SJSA1 (cell line): ENCODE data around the gene SCYL3. TPM values are rescaled to one million over a fixed set of nuclear protein-coding genes. Genes with fewer than 3 reads are reported as not detected.
"Not testable (repeated sequence)": the region's sequence is repeated elsewhere in the genome, so short reads cannot be mapped to it uniquely, and the experiment has no call there.

Source experiments
- DNase-seq, 2 experiments: peaks; one replicate each; pipeline ENCODE4 v3.0.0-alpha.2; 2015 to 2020; ENCODE audit warnings: low spot score in 2 of 2, low read depth in 1 of 2
- H3K27ac ChIP-seq: fragments of 250-450 bp; sonication (Bioruptor Pico); 2 replicates; pipeline ENCODE4 v1.5.1; 2020; ENCODE audit warnings: mild to moderate bottlenecking, moderate library complexity
- H3K27me3 ChIP-seq: fragments of 250-450 bp; sonication (Bioruptor Pico); replicated peaks from 2 replicates; pipeline ENCODE4 v1.5.1; 2020; ENCODE audit warnings: mild to moderate bottlenecking, moderate library complexity
- H3K36me3 ChIP-seq: fragments of 250-450 bp; sonication (Bioruptor Pico); 2 replicates; pipeline ENCODE4 v1.5.1; 2020; ENCODE audit warnings: mild to moderate bottlenecking
- H3K4me1 ChIP-seq: fragments of 250-450 bp; sonication (Bioruptor Pico); replicated peaks from 2 replicates; pipeline ENCODE4 v1.6.1; 2021; ENCODE audit warnings: mild to moderate bottlenecking
- H3K4me3 ChIP-seq: fragments of 250-450 bp; sonication (Bioruptor Pico); 2 replicates; pipeline ENCODE4 v1.5.1; 2020; ENCODE audit warnings: mild to moderate bottlenecking
- H3K9me3 ChIP-seq: fragments of 250-450 bp; sonication (Bioruptor Pico); replicated peaks from 2 replicates; pipeline ENCODE4 v1.5.1; 2020; ENCODE audit warnings: mild to moderate bottlenecking
- total RNA-seq: library from RNA; depleted of rRNA; stranded (reverse); fragments of >200 nt; shearing (Covaris generic); gene quantifications from 2 replicates; pipeline ENCODE4 v1.2.3, GENCODE V29; 2014

Gene SCYL3
- total RNA-seq, 1 experiment from 2014 or later = 7.5 TPM

GRCh38 chr1:169848456-169848855 lies 45.2 kb downstream of the SCYL3 start:
- Histone ChIP-seq H3K36me3 (peaks cover 92% of the 10 kb centered on the region), H3K4me1 (no peaks in the 10 kb centered on the region), H3K4me3 (no peak overlapping the region)

DNA sequence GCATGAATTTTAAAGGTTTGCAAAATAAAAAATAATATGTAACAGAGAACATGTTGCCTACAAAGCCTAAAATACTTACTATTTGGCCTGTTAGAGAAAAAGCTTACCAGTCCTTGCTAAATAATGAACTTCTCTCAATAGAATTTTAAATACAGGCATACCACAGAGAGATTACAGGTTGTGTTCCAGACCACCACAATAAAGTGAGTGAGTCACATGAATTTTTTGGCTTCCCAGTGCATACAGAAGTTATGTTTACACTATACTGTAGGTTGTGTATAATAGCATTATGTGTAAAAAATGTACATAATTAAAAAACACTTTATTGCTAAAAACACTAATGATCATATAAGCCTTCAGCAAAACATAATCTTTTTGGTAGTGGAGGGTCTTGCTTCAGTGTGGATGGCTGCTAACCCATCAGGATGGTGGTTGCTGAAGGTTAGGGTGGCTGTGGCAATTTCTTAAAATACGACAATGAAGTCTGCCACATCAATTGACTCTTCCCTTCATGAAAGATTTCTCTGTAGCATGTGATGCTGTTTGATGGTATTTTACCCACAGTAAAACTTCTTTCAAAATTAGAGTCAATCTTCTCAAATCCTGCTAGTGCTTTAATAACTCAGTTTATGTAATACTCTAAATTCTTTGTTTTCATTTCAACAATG lies 48.6 kb downstream of the SCYL3 start:
- Histone ChIP-seq H3K4me3 (no peak overlapping the region), H3K27me3 (no peaks in the 10 kb centered on the region), H3K27ac (no peak overlapping the region), H3K9me3 (no peaks in the 10 kb centered on the region), H3K4me1 (no peaks in the 10 kb centered on the region), H3K36me3 (peaks cover 81% of the 10 kb centered on the region)
- DNase-seq = no peak

More at GRCh38 chr1:169848456-169848855, 45.2 kb downstream of the SCYL3 start:
- no peaks in the 10 kb centered on the region for H3K9me3 ChIP-seq
- DNase-seq = no peak
- H3K27ac ChIP-seq = no peak overlapping the region
- no peaks in the 10 kb centered on the region for H3K27me3 ChIP-seq

DNA sequence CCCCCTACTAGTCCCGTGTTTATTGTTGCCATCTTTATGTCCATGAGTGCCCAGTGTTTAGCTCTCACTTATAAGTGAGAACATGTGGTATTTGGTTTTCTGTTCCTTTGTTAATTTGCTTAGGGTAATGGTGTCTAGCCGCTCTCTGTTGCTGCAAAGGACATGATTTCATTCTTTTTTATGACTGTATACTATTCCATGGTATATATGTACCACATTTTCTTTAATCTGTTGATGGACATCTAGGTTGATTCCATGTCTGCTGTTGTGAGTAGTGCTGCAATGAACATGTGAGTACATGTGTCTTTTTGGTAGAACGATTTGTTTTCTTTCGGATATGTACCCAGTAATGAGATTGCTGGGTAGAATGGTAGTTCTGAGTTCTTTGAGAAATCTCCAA lies 54.8 kb downstream of the SCYL3 start:
- no peaks in the 10 kb centered on the region for H3K4me1 ChIP-seq
- H3K27ac ChIP-seq = no peak overlapping the region
- no peak overlapping the region for H3K4me3 ChIP-seq
- no peaks in the 10 kb centered on the region for H3K9me3 ChIP-seq
- DNase-seq = no peak
- no peaks in the 10 kb centered on the region for H3K27me3 ChIP-seq
- peaks cover 72% of the 10 kb centered on the region for H3K36me3 ChIP-seq

DNA sequence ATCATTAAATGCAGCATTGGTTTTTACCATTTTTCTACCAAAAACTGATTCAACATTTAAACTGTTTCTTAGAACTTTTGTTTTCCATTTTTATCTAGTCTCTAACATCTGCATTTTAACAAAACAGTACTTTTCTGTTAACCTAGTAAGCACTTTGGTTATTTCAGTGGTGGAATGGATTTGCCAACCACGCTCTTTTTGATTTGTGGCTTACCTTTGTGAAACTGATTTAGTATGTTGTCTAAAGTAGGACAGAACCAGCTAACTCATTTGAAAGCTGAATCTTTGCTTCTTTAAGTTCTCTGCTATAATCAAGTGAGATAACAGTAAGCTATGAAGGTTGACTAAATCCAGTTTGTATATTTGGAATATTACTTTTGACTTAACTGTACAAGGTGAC lies 57.5 kb downstream of the SCYL3 start:
- peaks cover 75% of the 10 kb centered on the region for H3K36me3 ChIP-seq
- DNase-seq = no peak
- H3K9me3 ChIP-seq = no peaks in the 10 kb centered on the region
- no peaks in the 10 kb centered on the region for H3K27me3 ChIP-seq
- H3K4me1 ChIP-seq = no peaks in the 10 kb centered on the region
- H3K27ac ChIP-seq = no peak overlapping the region
- no peak overlapping the region for H3K4me3 ChIP-seq

- Histone ChIP-seq H3K4me3 (no peak overlapping the region), H3K9me3 (no peaks in the 10 kb centered on the region), H3K27me3 (no peaks in the 10 kb centered on the region), H3K4me1 (no peaks in the 10 kb centered on the region), H3K27ac (no peak overlapping the region), H3K36me3 (peaks cover 74% of the 10 kb centered on the region)
- no peak for DNase-seq
Measured at GRCh38 chr1:169835647-169836046, 58.0 kb downstream of the SCYL3 start.

GRCh38 chr1:169834869-169835268 lies 58.8 kb downstream of the SCYL3 start:
- no peak for DNase-seq
- no peak overlapping the region for H3K4me3 ChIP-seq
- H3K4me1 ChIP-seq = no peaks in the 10 kb centered on the region
- no peak overlapping the region for H3K27ac ChIP-seq
- H3K27me3 ChIP-seq = no peaks in the 10 kb centered on the region
- H3K36me3 ChIP-seq = peaks cover 80% of the 10 kb centered on the region
- H3K9me3 ChIP-seq = no peaks in the 10 kb centered on the region

- no peak overlapping the region for H3K27ac ChIP-seq
- no peak overlapping the region for H3K4me3 ChIP-seq
- H3K27me3 ChIP-seq = no peaks in the 10 kb centered on the region
- no peaks in the 10 kb centered on the region for H3K9me3 ChIP-seq
- no peak for DNase-seq
- H3K36me3 ChIP-seq = peaks cover 81% of the 10 kb centered on the region
- H3K4me1 ChIP-seq = no peaks in the 10 kb centered on the region
Measured at GRCh38 chr1:169833179-169833901, 60.4 kb downstream of the SCYL3 start.

DNA sequence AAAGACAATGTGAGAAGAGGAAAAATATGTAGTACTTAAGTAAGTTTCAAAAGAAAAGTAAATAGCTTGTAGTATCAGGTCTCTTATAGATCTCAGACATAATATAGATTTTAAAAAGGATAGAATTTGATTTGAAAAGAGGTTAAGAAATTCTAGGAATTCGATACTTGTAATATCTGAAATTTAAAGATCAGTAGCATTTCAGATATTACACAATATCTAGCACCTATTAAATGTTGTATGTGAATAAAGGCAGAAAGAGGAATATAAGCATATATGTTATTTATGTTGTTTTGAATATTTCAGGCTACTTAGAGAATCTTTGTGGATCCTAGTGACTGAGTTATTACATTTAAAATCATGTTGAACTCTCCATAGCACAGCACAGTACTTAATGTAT lies 64.0 kb downstream of the SCYL3 start:
- DNase-seq = no peak
- no peaks in the 10 kb centered on the region for H3K9me3 ChIP-seq
- peaks cover 84% of the 10 kb centered on the region for H3K36me3 ChIP-seq
- no peak overlapping the region for H3K4me3 ChIP-seq
- H3K27ac ChIP-seq = no peak overlapping the region
- H3K4me1 ChIP-seq = no peaks in the 10 kb centered on the region
- no peaks in the 10 kb centered on the region for H3K27me3 ChIP-seq

DNA sequence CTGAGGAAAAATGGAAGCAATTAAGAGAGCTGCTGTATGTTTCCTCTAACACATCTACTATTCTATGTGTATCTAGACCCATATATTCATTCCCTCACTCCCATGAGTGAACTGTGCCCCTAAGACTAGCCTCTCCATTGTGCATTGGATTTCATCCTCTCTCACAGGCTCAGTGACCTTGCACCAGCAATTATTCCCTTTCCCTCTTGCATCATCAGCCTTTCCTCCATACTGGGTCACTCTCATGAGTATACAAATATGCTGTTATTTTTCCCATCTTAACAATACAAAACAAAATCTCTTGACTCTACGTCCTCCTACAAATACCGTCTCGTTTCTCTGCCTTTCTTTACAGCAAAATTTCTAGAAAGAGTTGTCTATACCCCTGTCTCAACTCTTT lies 69.5 kb downstream of the SCYL3 start:
- Histone ChIP-seq H3K4me3 (no peak overlapping the region), H3K27ac (no peak overlapping the region), H3K27me3 (no peaks in the 10 kb centered on the region), H3K9me3 (no peaks in the 10 kb centered on the region), H3K4me1 (no peaks in the 10 kb centered on the region), H3K36me3 (peaks cover 71% of the 10 kb centered on the region)
- DNase-seq = no peak

DNA sequence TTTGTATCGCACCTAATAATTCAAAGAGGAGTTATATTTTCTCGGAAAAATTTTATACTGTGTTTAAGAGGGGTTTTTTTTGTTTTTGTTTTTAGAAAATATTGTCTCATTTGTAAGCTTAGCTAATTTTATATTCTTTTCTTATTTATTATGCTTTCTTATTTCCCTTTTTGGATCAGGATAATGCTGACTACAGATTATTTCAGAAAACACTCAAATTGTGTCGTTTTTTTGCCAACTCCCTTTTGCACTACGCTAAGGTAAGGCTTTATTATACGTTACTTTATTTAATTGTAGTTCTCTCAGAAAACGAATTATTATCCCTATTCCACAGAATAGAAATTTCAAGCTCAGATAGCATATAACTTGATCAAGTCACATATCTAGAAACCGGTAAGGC lies 72.2 kb downstream of the SCYL3 start:
- DNase-seq = no peak
- H3K4me3 ChIP-seq = no peak overlapping the region
- no peaks in the 10 kb centered on the region for H3K4me1 ChIP-seq
- H3K27ac ChIP-seq = no peak overlapping the region
- peaks cover 58% of the 10 kb centered on the region for H3K36me3 ChIP-seq
- H3K27me3 ChIP-seq = no peaks in the 10 kb centered on the region
- no peaks in the 10 kb centered on the region for H3K9me3 ChIP-seq

DNA sequence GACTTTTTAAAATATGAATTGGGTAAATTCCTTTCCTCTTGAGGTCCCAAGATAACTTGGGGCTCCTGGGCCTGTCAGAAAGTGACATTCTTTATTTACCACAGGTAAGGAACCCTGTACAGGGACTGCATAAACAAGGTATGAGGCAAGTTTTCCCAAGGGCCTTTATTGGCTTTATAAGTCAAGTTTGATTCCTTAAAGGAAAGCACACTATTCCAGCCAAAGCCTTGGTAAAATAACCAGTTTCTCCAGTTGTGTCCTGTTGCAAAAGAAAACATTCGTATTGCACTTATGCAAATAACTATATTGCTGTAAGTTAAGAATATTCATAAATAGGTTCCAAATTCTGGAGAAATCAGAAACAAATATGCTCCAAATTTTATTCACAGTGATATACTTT lies 77.1 kb downstream of the SCYL3 start:
- Histone ChIP-seq H3K27me3 (no peaks in the 10 kb centered on the region), H3K4me1 (no peaks in the 10 kb centered on the region), H3K9me3 (no peaks in the 10 kb centered on the region), H3K36me3 (peaks cover 49% of the 10 kb centered on the region), H3K27ac (no peak overlapping the region), H3K4me3 (no peak overlapping the region)
- DNase-seq = no peak

DNA sequence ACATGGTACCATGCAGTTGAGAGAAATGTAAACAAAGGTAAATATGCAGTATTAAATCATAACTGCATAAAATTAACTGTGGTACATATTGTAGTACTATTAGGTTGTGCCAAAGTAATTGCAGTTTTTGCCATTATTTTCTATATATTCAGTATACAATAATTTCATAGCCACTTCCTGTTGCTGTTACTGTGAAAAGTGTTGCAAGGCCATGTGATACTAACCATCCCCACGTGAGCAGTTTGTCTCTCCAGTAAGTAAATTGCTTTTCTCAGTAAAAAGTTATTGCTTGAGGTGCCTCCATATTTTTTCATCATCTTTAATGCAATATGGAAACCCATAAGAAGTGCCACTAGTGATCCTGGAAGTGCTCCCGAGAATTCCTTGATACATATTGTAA lies 79.4 kb downstream of the SCYL3 start:
- H3K27ac ChIP-seq = no peak overlapping the region
- H3K4me1 ChIP-seq = no peaks in the 10 kb centered on the region
- no peaks in the 10 kb centered on the region for H3K9me3 ChIP-seq
- H3K27me3 ChIP-seq = no peaks in the 10 kb centered on the region
- H3K36me3 ChIP-seq = peaks cover 53% of the 10 kb centered on the region
- no peak overlapping the region for H3K4me3 ChIP-seq
- DNase-seq = no peak

DNA sequence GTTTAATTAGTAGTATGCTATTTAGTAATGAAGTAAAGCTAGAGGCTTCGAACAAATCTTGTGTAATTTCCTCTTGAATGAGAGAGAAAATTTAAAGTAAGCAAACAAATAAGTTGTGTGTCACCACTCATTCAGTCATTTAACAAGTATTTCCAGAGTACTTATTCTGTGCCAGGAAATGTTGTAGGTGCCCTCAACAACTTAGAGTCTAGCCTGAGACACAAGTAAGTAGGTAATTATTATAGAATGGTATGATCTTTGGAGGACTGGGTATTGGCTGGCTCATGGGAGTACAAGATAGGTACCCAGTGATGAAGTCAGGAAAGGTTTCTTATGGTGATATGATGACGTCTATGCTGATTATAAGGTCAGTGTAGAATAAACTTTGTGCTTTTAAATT lies 81.6 kb downstream of the SCYL3 start:
- Histone ChIP-seq H3K4me3 (no peak overlapping the region), H3K36me3 (peaks cover 55% of the 10 kb centered on the region), H3K4me1 (no peaks in the 10 kb centered on the region), H3K27ac (no peak overlapping the region), H3K9me3 (no peaks in the 10 kb centered on the region), H3K27me3 (no peaks in the 10 kb centered on the region)
- DNase-seq = no peak

DNA sequence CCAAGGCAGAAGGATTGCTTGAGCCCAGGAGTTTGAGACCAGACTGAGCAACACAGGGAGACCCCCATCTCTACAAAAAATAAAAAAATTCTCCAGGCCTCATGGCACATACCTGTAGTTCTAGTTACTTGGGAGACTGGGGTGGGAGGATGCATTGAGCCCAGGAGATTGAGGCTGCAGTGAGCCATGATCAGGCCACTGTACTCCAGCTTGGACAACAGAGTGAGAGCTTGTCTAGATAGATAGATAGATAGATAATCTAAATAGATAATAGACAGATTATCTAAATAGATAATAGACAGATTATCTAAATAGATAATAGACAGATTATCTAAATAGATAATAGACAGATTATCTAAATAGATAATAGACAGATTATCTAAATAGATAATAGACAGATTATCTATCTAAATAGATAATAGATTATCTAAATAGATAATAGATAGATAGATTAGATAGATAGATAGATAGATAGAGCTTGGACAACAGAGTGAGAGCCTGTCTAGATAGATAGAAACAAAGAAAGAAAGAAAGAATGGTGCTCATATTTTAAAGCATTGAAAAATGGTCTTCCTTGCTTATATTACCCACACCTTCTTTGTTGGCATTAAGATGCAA lies 82.2 kb downstream of the SCYL3 start:
- not testable (repeated sequence) for DNase-seq

More for the DNA sequence above, 82.2 kb downstream of the SCYL3 start:
- H3K27ac ChIP-seq, H3K27me3 ChIP-seq, H3K4me1 ChIP-seq, H3K4me3 ChIP-seq, H3K9me3 ChIP-seq: not testable (repeated sequence)
- H3K36me3 ChIP-seq = peaks cover 58% of the 10 kb centered on the region
